ENCODE results near the gene CD302.

- TF ChIP-seq, protein P1, sequence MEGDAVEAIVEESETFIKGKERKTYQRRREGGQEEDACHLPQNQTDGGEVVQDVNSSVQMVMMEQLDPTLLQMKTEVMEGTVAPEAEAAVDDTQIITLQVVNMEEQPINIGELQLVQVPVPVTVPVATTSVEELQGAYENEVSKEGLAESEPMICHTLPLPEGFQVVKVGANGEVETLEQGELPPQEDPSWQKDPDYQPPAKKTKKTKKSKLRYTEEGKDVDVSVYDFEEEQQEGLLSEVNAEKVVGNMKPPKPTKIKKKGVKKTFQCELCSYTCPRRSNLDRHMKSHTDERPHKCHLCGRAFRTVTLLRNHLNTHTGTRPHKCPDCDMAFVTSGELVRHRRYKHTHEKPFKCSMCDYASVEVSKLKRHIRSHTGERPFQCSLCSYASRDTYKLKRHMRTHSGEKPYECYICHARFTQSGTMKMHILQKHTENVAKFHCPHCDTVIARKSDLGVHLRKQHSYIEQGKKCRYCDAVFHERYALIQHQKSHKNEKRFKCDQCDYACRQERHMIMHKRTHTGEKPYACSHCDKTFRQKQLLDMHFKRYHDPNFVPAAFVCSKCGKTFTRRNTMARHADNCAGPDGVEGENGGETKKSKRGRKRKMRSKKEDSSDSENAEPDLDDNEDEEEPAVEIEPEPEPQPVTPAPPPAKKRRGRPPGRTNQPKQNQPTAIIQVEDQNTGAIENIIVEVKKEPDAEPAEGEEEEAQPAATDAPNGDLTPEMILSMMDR (IDR thresholded peaks at IDR 0.05), result no peak
- TF ChIP-seq POLR2A (IDR thresholded peaks at IDR 0.05) (no peak), EP300 (IDR thresholded peaks at IDR 0.05) (no peak)
Measured at GRCh38 chr2:159755788-159756187, 42.2 kb downstream of the CD302 start.

Measured in ovary (tissue), 3 donors.